ENCODE measurements around the gene TMTC1. TPM values are rescaled to one million over a fixed set of nuclear protein-coding genes. Genes with fewer than 3 reads are reported as not detected.
A peak's percentile ranks its signal among the peaks of the same experiment; 100 is the strongest.

The TMTC1 gene
- total and polyA plus RNA-seq, 10 donors: 3.4 to 210 (median 137) TPM

DNA sequence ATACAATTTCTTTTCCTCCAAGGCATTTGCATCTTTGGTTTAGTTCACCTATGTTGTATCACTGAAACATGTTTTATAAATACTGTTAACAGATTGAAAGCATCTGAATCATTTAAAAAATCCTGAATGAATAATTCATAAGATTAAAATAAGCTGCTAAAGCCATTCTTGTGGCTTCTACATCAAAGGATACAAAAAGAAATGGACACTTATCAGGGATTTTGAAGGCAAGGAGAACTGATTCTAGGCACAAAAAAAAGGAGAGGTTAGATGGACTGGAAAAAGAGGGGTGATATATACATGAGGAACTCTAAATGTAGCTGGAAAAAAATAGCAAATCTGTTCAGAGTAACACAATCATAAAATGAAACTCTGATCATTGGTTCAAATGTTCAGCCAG, 280.5 kb downstream of the TMTC1 start:
- Histone ChIP-seq H3K4me3 (no peak overlapping the region), H3K36me3 (peaks cover 0 to 43% (median 3%) of the 10 kb centered on the region in 6 donors), H3K4me1 (peaks cover 0 to 2% (median 0%) of the 10 kb centered on the region in 6 donors), H3K27ac (no peak overlapping the region), H3K9me3 (no peaks in the 10 kb centered on the region), H3K27me3 (replicated peaks in 1 of 7) (peaks cover 0 to 3% (median 0%) of the 10 kb centered on the region in 7 donors)
- TF ChIP-seq POLR2AphosphoS5 (IDR thresholded peaks at IDR 0.05) (no peak), POLR2A (IDR thresholded peaks at IDR 0.05) (no peak)
- TF ChIP-seq, protein P1, sequence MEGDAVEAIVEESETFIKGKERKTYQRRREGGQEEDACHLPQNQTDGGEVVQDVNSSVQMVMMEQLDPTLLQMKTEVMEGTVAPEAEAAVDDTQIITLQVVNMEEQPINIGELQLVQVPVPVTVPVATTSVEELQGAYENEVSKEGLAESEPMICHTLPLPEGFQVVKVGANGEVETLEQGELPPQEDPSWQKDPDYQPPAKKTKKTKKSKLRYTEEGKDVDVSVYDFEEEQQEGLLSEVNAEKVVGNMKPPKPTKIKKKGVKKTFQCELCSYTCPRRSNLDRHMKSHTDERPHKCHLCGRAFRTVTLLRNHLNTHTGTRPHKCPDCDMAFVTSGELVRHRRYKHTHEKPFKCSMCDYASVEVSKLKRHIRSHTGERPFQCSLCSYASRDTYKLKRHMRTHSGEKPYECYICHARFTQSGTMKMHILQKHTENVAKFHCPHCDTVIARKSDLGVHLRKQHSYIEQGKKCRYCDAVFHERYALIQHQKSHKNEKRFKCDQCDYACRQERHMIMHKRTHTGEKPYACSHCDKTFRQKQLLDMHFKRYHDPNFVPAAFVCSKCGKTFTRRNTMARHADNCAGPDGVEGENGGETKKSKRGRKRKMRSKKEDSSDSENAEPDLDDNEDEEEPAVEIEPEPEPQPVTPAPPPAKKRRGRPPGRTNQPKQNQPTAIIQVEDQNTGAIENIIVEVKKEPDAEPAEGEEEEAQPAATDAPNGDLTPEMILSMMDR (IDR thresholded peaks at IDR 0.05 in 8 of 11, conservative IDR thresholded peaks at IDR 0.05 in 3 of 11): no peak
- intact Hi-C loops (cut with DNase I; ENCODE audit: low total_unique reads): no loop called here
- no peak for DNase-seq

DNA sequence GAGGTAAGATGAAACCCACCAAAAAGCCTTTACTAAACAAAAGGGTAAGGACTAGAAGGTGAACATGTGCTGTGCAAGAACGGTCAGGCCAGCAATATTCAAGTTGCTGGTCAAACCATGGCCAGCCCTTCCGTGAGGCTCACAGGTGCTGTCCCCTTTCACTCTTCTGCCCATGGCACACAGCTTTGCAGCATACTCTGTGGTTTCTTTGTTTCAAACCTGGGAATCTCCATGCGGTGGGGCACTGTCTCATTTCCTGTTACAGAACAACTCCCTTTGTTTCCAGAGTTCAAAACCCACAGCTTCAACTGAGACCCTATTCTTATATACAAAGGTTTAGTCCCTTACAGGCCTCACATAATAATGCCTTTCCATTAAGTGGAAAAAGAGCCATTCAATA, 284.5 kb downstream of the TMTC1 start:
- H3K27me3 ChIP-seq (replicated peaks in 1 of 7): no peaks in the 10 kb centered on the region
- no peak for DNase-seq
- WGBS, 5 donors: 80 to 90% (median 88%) methylated on average over 3 of the region's 3 CpGs
- H3K27ac ChIP-seq: no peak overlapping the region
- H3K4me3 ChIP-seq: no peak overlapping the region
- H3K4me1 ChIP-seq: no peaks in the 10 kb centered on the region
- intact Hi-C loops (cut with DNase I; ENCODE audit: low total_unique reads): no loop called here
- no peaks in the 10 kb centered on the region for H3K9me3 ChIP-seq
- peaks cover 0 to 19% (median 3%) of the 10 kb centered on the region in 6 donors for H3K36me3 ChIP-seq
- peak in 1 of 3 donors; percentile 12 for TF ChIP-seq POLR2AphosphoS5 (IDR thresholded peaks at IDR 0.05)
- TF ChIP-seq, protein P1 (IDR thresholded peaks at IDR 0.05 in 8 of 11, conservative IDR thresholded peaks at IDR 0.05 in 3 of 11): no peak

DNA sequence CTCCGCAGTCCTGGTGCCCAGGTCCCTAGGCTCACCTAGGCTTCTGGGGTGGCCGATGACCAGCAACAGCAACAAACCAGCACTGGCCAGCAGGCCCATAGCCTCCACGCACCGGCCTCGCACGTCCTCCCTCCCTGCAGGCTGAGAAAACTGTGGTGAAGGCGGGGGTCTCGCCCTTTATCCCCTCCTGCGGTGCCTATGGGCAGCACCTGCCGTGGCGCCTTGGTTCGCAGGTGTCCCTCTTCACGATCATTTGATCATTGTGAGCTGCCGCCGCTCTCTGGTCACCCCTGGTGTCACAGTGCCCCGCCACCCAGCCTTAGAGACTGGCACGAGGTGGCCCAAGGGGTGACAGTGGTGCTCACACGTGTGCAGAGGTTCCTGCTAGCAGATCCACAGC, 286.2 kb downstream of the TMTC1 start, which contains the start of gene OVCH1:
TSS of gene OVCH1 (minus strand) at position 99 of the 400 bp plus-strand sequence. CDS start at position 99, 0 bp downstream.
- TF ChIP-seq, protein P1 (IDR thresholded peaks at IDR 0.05 in 8 of 11, conservative IDR thresholded peaks at IDR 0.05 in 3 of 11): no peak
- TF ChIP-seq POLR2AphosphoS5 (IDR thresholded peaks at IDR 0.05): peak in 2 of 3 donors; percentile 43 to 70
- TF ChIP-seq POLR2A (IDR thresholded peaks at IDR 0.05): no peak
- H3K27me3 ChIP-seq (replicated peaks in 1 of 7): no peaks in the 10 kb centered on the region
- no peaks in the 10 kb centered on the region for H3K9me3 ChIP-seq
- 91 to 97% (median 92%) methylated on average over 17 to 18 of the region's 18 CpGs for WGBS, 5 donors
- intact Hi-C loops (cut with DNase I; ENCODE audit: low total_unique reads): no loop called here
- peak within 1 kb of the TSS in 1 of 8 donors; percentile 7 for H3K27ac ChIP-seq
- no peak for DNase-seq
- H3K36me3 ChIP-seq: peaks cover 0 to 4% (median under 1%) of the 10 kb centered on the region in 6 donors
- H3K4me1 ChIP-seq: no peaks in the 10 kb centered on the region
- H3K4me3 ChIP-seq: no peak within 1 kb of the TSS

DNA sequence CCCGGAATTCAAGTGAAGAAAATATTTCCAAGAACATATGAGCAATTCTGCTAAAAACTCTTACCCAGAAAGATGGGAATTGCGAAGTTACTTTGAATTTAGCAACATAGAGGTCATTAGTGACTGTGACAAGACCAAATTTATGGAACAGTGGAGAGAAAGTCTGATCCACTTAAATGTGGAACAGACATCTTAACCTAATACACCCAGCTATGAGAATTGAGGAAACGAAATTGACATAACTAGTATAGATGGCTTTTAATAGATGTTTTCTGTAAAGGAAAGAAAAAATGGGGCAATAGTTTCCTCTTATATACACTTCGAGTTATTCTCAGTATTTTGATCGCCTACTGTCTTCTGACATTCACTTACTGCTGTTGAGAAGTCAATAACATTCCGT, 290.9 kb downstream of the TMTC1 start:
- TF ChIP-seq, protein P1 (IDR thresholded peaks at IDR 0.05 in 8 of 11, conservative IDR thresholded peaks at IDR 0.05 in 3 of 11): no peak
- TF ChIP-seq POLR2AphosphoS5 (IDR thresholded peaks at IDR 0.05): no peak
- Histone ChIP-seq H3K9me3 (no peaks in the 10 kb centered on the region), H3K27me3 (replicated peaks in 1 of 7) (no peaks in the 10 kb centered on the region), H3K4me3 (no peak overlapping the region), H3K4me1 (no peaks in the 10 kb centered on the region), H3K27ac (no peak overlapping the region), H3K36me3 (peaks cover 0 to 29% (median 0%) of the 10 kb centered on the region in 6 donors)
- no peak for DNase-seq
- intact Hi-C loops (cut with DNase I; ENCODE audit: low total_unique reads): no loop called here
- WGBS, 5 donors: 76 to 91% (median 80%) methylated on average over 6 of the region's 6 CpGs

Measured in spleen (tissue), 11 donors.